ENCODE results near the gene PLAAT2.
"Not testable (repeated sequence)": the region's sequence is repeated elsewhere in the genome, so short reads cannot be mapped to it uniquely, and the experiment has no call there.

The PLAAT2 gene

DNA sequence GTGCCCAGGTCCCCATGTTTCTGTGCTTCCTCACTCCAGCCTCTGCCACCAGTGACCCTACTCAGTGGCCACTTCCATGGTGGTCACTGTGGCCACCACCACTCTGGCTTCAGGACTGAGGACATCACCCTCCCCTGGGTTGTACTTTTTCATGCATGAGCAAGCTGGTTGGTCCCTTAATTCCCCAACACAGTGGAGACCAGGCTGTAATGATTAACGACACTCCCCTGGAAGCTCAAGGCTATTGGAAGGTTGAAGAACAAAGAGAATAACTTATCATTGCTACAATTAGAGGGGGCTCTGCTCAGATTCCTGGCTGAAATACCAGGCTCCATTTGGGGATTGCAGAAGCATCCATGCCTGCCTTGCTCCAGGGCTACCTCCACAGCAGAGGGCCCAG lies 16.1 kb downstream of the PLAAT2 start:
- DNase-seq, result no peak

DNA sequence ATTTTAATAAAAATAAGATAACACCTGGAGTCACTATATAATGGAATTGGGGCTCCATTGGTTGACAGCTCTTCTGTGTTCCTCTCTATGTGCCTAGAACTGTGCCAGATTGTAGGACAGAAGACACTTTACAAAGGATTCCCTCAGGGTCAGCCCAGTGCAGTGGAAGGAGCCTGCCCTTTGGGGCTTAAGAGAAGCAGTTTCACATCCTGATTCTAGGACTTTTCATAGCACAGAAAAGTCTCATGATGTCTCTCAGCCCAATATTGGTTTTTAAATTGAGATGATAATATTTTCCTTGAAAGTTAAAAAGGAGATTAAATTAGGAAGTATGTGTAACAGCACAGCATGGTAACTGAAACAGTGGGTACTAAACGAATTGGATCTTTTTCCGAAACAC lies 19.5 kb downstream of the PLAAT2 start:
- DNase-seq, result no peak

DNA sequence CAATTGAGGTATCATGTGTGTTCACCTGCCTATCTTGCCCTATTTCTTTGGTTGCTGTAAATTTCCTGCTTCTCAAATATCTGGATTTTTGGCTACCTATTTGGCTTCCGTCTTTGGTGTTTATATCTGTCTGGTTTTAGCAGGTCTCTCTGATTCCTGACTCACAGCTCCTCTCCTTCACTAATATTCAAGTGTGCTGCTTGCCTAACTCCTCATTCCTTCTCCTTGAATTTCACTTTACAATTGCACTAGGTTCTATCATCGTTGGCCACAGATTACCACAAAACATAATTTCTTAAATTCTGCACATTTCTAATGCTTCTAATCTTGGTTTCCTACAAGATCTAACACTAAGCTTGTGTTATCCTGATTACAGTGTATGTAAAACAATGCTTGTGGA lies 20.7 kb downstream of the PLAAT2 start:
- DNase-seq, result not testable (repeated sequence)

DNA sequence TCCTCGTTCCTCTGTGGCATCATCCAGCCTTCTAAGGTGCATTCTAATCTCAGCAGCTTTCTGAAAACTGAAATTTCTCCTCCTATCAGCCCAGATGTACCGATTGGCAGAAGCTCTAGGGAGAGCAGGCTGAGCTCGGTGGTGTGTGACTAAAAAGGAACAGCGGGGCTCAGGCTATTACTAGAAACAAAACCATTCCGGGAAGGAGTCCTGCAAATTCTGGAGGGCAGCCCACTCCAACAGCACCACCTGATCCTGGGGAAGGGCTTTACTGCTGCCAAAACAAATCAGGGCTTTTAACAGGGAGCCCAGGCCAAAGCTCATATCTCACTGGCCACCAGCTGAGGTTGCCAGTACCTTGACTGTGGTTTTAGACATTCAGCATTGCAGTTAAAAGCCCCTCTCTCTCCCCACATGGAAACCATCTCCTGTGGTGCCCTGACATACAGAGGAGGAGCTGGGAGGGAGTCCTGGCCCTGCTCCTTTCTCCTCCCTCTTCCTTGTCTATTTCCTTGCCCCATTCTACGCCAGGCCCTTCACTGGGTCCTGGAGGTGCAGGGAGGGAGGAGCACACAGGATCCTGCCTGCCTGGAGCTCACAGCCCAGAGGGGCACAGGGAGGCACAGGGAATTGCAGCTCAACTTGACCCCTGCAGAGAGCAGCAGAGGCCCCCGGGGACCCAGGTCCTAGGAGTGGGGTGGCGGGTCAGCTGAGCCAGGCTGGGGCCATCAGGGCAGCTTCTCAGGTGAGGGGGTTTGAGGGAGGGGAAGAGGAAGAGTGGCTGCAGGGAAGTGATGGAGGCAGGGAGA lies 25.7 kb downstream of the PLAAT2 start:
- no peak for DNase-seq

DNA sequence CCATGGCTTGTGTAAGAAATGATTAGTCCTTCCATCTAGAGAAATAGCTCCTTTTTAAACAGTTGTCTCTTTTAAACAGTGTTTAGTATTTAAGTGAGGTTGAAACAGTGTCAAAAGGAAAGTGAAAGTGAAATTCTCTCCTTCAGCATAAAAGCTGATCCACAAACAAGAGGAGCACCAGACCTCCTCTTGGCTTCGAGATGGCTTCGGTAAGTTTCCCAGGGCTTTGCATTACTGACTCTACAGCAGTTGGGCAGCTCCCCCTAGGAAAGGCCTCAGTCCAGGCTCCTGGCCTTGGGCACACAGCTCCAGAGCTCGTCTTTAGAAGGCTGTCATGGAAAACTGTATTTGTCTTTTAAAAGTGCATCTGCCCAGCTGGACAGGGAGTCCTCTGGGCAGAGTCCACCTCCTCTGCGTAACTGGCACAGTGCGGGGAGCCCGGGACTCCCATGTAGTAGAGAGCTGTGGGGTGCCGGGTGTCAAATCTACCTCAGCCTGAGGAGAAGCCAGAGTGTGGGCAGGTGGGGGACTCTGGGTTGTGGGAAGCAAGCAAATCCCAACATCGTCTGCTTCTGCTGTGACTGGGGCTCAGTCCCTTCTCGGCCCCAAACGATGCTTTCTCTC lies 26.4 kb downstream of the PLAAT2 start, which contains the start of gene PLAAT4:
Gene PLAAT4 (plus strand): TSS at position 140 of the 624 bp plus-strand sequence. CDS start 61 bp downstream, at position 201.
- DNase-seq, result no peak

DNA sequence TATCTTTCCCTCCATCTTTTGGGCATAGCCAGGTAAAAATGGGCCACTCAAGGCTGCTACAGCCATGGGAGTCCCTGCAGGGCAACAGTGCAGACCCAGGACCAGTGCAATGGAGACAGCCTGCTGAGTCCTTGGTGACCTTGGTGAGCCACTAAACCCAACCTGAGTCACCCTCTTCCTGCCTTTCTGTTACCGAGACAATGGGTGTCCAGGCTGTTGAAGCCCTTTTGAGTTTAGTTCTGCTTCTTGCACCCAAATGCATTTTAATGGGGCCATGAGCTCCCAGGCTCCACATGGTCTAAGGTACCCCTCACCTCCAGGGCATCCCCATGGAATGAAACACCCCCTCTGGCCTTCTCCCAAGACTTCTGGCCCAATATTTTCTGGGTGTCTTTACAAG lies 27.4 kb downstream of the PLAAT2 start:
- no peak for DNase-seq

DNA sequence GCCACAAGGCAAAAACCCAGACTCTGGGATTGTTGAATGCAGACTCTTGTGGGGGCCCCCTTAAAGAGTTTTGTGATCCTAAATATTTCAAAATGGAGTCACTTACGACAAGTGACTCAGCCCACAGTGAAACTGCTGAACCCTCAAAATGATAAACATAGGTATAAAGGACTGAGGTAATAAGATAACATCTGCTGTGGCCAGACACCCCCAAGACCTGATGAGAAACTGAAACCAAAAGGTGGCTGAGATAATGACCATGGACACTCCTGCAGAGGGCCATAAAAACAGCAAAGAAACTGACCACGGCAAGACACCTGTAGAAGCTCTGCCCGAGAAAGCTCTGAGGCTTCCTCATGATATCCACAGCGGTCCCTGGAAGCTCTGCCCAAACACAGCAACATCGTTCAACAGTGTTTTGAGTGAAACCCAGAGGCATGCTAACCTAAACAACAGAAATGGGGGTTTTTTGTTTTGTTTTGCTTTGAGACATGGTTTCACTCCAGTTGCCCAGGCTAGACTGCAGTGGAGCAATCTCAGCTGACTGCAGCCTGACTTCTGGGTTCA lies 28.2 kb downstream of the PLAAT2 start:
- DNase-seq, result no peak

DNA sequence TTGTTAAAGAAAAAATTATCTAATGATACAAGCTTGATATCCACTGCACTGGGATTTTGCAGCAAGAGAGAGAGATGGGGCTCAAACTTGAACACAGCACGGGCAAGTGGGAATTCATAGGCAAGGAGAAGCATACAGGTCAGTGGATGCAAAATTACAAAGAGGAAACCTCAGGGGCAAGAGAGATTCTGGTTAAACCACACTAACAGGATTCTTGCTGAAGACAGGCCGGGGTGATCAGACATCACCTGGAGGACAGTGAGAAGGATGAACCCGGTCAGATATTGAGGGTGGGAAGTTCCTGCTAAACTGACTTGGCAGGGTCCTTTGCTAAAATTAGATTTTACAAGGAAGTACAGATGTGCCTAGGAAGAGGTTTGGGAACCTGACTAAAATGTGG lies 29.1 kb downstream of the PLAAT2 start:
- DNase-seq, result no peak

DNA sequence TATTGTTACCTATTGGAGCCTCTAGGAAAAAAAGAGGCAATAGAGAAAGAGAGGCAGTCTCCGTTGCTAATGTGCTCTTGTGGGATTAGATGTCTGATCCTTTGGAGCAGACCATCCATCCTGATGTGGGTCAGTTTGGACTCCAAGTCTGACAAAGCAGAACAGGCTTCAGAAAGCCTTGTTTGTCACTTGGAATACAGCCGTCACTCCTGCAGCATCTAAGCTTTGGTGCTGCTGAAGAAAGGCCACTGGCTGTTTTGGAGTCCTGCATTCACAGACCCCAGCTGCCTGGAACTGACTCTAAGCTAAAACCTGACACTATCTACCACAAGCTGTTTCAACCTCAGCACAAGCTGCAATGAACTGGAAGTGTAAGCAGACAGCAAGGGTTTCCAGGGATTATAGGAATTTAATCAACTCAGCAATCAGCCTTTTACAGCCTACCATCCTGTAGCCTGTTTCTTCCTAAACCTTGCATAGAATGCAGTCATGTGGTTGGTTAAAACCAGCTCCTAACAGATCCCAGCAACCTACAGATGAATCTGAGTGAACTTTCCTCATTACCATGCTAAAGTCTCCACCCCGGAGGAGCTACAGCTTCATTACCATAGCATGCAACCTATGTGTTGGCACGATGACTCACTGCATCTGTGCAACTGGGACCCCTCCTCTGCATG lies 30.2 kb downstream of the PLAAT2 start:
- DNase-seq, result no peak

DNA sequence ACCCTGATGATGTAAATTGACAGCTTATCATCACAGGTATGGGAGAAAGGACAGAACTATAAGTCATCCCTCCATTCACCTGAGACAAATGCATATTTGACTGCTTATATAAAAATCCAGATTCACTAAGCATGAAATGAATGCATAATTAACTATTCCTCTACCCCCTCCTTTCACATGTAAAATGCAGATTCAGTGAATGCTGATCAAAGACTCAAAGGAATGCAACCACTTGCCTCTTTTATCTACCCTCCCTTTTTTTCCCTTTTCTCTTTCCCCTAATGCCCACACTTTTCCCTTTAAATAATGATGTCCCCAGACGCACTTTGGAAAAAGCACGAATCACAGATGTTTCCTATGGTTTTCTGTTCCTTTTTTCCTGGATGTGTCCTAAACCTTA lies 31.1 kb downstream of the PLAAT2 start:
- DNase-seq, result no peak

DNA sequence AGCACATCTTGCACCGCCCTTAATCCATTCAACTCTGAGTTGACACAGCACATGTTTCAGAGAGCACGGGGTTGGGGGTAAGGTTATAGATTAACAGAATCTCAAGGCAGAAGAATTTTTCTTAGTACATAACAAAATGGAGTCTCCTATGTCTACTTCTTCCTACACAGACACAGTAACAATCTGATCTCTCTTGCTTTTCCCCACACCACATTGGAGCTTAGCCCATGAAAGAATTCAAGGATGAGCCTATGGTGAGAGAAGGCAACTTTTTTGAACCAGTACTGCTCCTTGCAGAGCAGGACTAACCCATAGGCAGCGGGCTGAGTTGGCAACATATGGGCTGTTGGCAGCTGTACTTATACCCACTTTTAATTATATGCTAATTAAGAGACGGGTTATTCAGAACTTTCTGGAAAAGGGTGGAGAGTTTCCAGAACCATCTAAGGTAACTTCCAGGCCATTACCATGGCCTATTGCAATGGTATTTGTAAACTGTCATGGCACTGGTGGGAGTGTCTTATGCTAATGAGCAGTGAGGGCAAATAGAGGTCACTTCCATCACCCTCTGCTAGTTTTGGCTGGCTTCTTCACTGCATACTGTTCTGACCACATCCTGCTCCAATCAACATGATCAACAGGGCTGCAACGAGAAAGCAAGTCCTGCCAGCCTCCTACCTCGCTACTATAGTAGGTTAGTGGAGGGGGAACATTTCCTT lies 31.9 kb downstream of the PLAAT2 start:
- DNase-seq, result not testable (repeated sequence)

DNA sequence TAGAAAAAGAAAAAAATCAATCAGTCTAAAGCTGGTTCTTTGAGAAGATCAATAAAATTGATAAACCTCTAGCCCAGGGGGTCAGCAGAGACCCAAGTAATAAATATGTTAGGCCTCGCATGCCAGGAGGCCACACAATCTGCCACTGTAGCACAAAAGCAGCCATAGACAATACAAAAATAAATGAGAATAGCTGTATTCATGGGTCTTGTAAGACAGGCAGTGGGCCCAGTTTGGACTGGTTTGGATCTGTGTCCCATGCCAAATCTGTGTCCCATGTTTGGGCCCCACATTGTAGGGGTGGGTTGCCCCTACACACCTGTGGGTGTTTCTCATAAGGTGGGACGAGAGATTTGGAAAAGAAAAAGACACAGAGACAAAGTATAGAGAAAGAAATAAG lies 33.2 kb downstream of the PLAAT2 start:
- no peak for DNase-seq

DNA sequence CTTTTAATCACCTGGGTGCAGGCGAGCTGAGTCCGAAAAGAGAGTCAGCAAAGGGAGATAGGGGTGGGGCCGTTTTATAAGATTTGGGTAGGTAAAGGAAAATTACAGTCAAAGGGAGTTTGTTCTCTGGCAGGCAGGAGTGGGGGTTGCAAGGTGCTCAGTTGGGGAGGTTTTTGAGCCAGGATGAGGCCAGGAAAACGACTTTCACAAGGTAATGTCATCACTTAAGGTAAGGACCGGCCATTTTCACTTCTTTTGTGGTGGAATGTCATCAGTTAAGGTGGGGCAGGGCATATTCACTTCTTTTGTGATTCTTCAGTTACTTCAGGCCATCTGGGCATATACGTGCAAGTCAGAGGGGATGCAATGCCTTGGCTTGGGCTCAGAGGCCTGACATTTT lies 33.8 kb downstream of the PLAAT2 start:
- not testable (repeated sequence) for DNase-seq

DNA sequence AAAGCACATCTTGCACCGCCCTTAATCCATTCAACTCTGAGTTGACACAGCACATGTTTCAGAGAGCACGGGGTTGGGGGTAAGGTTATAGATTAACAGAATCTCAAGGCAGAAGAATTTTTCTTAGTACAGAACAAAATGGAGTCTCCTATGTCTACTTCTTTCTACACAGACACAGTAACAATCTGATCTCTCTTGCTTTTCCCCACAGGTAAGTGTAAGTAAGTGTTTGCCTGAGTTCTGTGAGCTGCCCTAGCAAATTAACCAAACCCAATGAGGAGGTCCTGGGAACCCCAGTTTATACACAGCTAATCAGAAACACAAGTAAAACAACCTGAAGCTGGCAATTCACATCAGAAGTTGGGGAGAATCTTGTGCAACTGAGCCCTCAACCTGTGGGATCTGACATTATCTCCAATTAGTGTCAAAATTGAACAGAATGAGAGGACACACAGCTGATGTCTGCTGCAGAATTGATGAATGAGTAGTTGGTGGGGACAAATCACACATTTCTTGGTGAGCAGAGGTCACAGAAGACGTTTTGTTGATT lies 34.4 kb downstream of the PLAAT2 start:
- not testable (repeated sequence) for DNase-seq

DNA sequence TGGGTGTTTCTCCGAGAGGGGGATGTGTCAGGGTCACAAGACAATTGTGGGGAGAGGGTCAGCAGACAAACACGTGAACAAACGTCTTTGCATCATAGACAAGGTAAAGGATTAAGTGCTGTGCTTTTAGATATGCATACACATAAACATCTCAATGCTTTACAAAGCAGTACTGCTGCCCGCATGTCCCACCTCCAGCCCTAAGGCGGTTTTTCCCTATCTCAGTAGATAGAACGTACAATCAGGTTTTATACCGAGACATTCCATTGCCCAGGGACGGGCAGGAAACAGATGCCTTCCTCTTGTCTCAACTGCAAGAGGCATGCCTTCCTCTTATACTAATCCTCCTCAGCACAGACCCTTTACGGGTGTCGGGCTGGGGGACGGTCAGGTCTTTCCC lies 35.0 kb downstream of the PLAAT2 start:
- not testable (repeated sequence) for DNase-seq

DNA sequence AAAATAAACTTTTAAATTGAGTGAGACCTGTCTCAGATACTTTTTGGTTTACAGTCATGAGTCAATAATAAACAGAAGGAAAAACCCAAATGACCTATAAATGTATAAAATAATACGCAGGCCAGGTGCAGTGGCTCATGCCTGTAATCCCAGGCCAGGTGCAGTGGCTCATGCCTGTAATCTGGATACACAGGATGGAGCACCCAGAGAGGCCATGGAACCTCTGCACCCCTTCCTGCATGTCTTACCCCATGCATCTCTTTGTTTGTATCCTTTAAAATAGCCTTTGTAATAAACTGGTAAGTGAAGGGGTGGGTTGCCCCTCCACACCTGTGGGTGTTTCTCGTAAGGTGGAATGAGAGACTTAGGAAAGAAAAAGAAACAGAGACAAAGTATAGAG lies 35.5 kb downstream of the PLAAT2 start:
- DNase-seq, result no peak

DNA sequence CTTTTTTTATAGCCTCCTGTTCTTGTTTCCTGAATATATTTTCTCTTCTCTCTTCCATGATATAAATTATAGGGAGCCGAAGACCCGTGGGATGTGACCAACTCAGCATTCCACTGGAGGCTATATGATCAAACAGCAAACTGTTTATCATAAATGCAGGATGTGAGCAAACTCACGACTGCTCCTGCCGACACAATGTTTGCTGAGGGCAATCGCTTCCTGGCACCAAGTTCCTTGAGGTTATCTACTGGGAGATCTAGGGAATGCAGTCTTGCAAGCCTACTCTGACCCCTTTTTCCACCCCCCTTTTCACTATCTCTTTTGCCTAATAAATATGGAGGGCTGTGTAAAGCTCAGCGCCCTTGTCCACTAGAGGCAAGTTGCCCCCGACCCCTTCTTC lies 40.0 kb downstream of the PLAAT2 start:
- no peak for DNase-seq

DNA sequence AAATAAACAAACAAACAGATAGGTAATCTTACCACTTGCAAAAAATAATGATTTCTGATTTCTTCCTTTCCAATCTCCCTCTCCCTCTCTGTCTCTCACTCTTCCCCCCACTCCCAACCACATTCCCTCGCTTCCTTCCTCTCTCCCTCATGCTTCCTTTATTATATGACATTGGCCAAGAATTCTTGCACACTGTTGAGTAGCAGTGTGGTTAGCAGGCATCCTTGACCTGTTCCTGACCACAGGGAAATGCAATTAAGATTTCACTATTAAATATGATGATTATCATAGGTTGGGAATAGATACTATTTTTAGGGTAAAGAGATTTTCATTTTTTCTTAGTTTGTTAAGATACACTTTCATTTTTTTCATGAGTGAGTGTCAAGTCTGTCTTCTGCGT lies 41.3 kb downstream of the PLAAT2 start:
- DNase-seq, result no peak

DNA sequence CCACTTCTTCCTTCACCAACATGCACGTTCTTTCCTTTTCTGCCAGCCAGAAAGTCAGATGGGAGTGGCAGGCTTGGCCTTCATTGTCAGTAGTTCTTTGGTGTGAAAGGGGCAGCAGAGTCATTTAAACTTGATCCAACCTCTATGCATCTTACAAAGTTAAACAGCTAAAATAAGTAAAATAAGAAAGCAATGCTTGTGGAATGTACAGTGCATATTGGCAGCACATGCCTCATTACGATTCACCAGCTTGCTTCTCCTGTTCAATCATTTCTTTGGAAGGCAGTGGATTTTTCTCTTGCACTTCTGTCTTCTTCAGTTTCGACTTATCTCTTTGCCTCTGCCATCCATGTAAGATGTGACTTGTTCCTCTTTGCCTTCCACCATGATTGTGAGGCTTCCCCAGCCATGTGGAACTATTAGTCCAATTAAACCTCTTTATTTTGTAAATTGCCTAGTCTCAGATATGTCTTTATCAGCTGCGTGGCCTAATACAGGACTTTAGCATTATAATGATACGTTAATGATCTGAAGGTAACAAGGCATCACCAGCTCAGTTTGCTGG lies 42.5 kb downstream of the PLAAT2 start:
- no peak for DNase-seq

DNA sequence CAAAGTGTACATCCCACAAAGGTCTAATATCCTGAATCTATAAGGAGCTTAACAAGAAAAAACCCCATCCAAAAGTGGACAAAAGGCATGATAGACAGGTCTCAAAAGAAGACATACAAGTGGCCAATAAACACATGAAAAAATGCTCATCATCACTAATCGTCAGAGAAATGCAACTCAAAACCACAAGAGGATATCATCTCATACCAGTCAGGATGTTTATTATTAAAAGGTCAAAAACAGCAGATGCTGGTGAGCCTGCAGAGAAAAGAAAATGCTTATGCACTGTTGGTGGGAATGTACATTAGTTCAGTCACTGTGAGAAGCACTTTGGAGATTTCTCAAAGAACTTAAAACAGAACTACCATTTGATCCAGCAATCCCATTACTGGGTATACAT lies 44.6 kb downstream of the PLAAT2 start:
- no peak for DNase-seq

DNA sequence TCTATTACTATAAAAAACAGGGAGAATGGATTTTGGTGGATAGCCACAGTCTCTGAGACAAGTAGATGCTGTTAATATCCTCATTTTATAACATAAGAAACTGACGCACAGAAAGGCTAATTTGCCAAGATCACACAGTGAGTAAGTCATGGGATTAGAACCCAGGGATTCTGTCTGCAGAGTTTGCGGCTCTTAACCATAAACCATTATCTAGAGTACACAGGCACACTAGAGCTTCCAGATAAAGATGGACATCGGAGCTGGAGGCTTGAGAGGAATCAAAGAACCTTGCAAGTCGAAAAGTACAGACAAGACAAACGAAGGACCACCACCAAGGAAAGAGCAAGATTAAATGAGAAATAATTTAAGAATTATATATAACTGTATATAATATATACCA lies 46.0 kb downstream of the PLAAT2 start:
- no peak for DNase-seq

DNA sequence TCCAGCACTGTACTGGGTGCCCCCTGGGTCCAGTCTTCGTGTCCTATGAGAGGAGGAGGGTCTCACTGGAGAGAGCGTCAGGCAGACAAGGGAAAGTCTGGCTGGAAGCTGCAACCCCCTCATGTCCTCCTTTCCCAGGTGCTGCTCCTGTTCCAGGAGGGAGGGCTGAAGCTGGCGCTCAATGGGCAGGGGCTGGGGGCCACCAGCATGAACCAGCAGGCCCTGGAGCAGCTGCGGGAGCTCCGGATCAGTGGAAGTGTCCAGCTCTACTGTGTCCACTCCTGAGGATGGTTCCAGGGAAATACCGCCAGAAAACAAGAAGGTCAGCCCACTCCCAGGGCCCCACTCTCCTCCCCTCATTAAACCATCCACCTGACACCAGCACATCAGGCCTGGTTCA lies 47.1 kb downstream of the PLAAT2 start:
- no peak for DNase-seq

Measured in NCI-H146 (cell line).